Activated T-cell treated with anti-CD3 and anti-CD28 coated beads, Interleukin-2, amount 50 U/mL, for 4 hours (primary cell): Measurements from ENCODE around the gene HSBP1L1. TPM values are rescaled to one million over a fixed set of nuclear protein-coding genes. Genes with fewer than 3 reads are reported as not detected.
"Not testable (repeated sequence)": the region's sequence is repeated elsewhere in the genome, so short reads cannot be mapped to it uniquely, and the experiment has no call there.

ENCODE experiments used
- ATAC-seq, 2 donors: fragments of 200-7000 bp; cut with Tn5 transposase; one replicate each; pipeline ENCODE4 v1.10.0; 2021
- DNase-seq: peaks from one replicate; pipeline ENCODE4 v3.0.0-alpha.2; 2020
- H3K27me3 Mint-ChIP-seq: one replicate; pipeline ENCODE4 v1.8.0; 2021; ENCODE audit warnings: low read depth, mixed read lengths
- H3K36me3 Mint-ChIP-seq: one replicate; pipeline ENCODE4 v1.8.0; 2022; ENCODE audit warnings: mixed read lengths; ENCODE audit not compliant: insufficient read depth
- H3K4me1 Mint-ChIP-seq: one replicate; pipeline ENCODE4 v1.8.0; 2021; ENCODE audit warnings: low read depth, mixed read lengths
- H3K4me3 Mint-ChIP-seq: one replicate; pipeline ENCODE4 v1.8.0; 2021; ENCODE audit warnings: mild to moderate bottlenecking, moderate library complexity, mixed read lengths
- H3K9me3 Mint-ChIP-seq: one replicate; pipeline ENCODE4 v1.8.0; 2021; ENCODE audit warnings: mixed read lengths
- total RNA-seq, 3 donors: library from RNA; stranded (reverse); gene quantifications; one replicate each; pipeline ENCODE4 v1.2.1, GENCODE V29; 2021

HSBP1L1 gene
- total RNA-seq, 3 donors from 2014 or later = 1.5 to 4.8 (median 2.2) TPM

GRCh38 chr18:79955302-79956075 lies 9.0 kb upstream of the HSBP1L1 start:
- no peak for ATAC-seq
- no peaks in the 10 kb centered on the region for H3K36me3 Mint-ChIP-seq
- H3K4me1 Mint-ChIP-seq = peaks cover 13% of the 10 kb centered on the region
- no peaks in the 10 kb centered on the region for H3K9me3 Mint-ChIP-seq
- DNase-seq = no peak
- no peak overlapping the region for H3K4me3 Mint-ChIP-seq
- no peaks in the 10 kb centered on the region for H3K27me3 Mint-ChIP-seq

GRCh38 chr18:79956276-79956675 lies 8.2 kb upstream of the HSBP1L1 start:
- Mint-ChIP-seq H3K27me3 (no peaks in the 10 kb centered on the region), H3K4me1 (peaks cover 17% of the 10 kb centered on the region), H3K36me3 (no peaks in the 10 kb centered on the region), H3K9me3 (no peaks in the 10 kb centered on the region), H3K4me3 (no peak overlapping the region)
- ATAC-seq (no peak), DNase-seq (no peak)

- Mint-ChIP-seq H3K9me3 (no peaks in the 10 kb centered on the region), H3K27me3 (peaks cover 4% of the 10 kb centered on the region), H3K4me1 (peaks cover 34% of the 10 kb centered on the region), H3K4me3 (no peak overlapping the region), H3K36me3 (no peaks in the 10 kb centered on the region)
- ATAC-seq = no peak
- no peak for DNase-seq
These were observed 5.5 kb upstream of the HSBP1L1 start for GRCh38 chr18:79958981-79959380.

GRCh38 chr18:79960161-79960801 lies 4.2 kb upstream of the HSBP1L1 start:
- not testable (repeated sequence) for H3K27me3 Mint-ChIP-seq, ATAC-seq, H3K9me3 Mint-ChIP-seq, DNase-seq, H3K36me3 Mint-ChIP-seq
- H3K4me3 Mint-ChIP-seq = peak overlapping the region; percentile 54
- H3K4me1 Mint-ChIP-seq = peaks cover 34% of the 10 kb centered on the region

- Mint-ChIP-seq H3K27me3 (peaks cover 4% of the 10 kb centered on the region), H3K36me3 (no peaks in the 10 kb centered on the region), H3K9me3 (no peaks in the 10 kb centered on the region), H3K4me1 (peaks cover 39% of the 10 kb centered on the region), H3K4me3 (peak overlapping the region; percentile 54)
- ATAC-seq (no peak), DNase-seq (no peak)
These were observed 3.4 kb upstream of the HSBP1L1 start for GRCh38 chr18:79960921-79961526.

GRCh38 chr18:79961527-79962291 lies 2.7 kb upstream of the HSBP1L1 start:
- Mint-ChIP-seq H3K36me3 (no peaks in the 10 kb centered on the region), H3K9me3 (no peaks in the 10 kb centered on the region), H3K4me1 (peaks cover 39% of the 10 kb centered on the region), H3K27me3 (peaks cover 4% of the 10 kb centered on the region), H3K4me3 (no peak overlapping the region)
- DNase-seq (no peak), ATAC-seq (no peak)

GRCh38 chr18:79962311-79962710 lies 2.1 kb upstream of the HSBP1L1 start:
- Mint-ChIP-seq H3K9me3 (no peaks in the 10 kb centered on the region), H3K4me1 (peaks cover 39% of the 10 kb centered on the region), H3K27me3 (peaks cover 4% of the 10 kb centered on the region), H3K36me3 (no peaks in the 10 kb centered on the region), H3K4me3 (no peak overlapping the region)
- ATAC-seq (no peak), DNase-seq (no peak)

- DNase-seq = no peak
- Mint-ChIP-seq H3K36me3 (no peaks in the 10 kb centered on the region), H3K9me3 (no peaks in the 10 kb centered on the region), H3K27me3 (peaks cover 4% of the 10 kb centered on the region), H3K4me1 (peaks cover 39% of the 10 kb centered on the region), H3K4me3 (peak overlapping the region; percentile 67)
- ATAC-seq = peak; percentile 52 to 59
These were observed 1.4 kb upstream of the HSBP1L1 start for GRCh38 chr18:79962835-79963657.

- Mint-ChIP-seq H3K27me3 (peaks cover 4% of the 10 kb centered on the region), H3K36me3 (no peaks in the 10 kb centered on the region), H3K9me3 (no peaks in the 10 kb centered on the region), H3K4me3 (peak overlapping the region; percentile 67), H3K4me1 (peaks cover 39% of the 10 kb centered on the region)
- DNase-seq = no peak
- ATAC-seq = no peak
These were observed 649 bp upstream of the HSBP1L1 start for GRCh38 chr18:79963658-79964329.

- peaks cover 31% of the 10 kb centered on the region for H3K4me1 Mint-ChIP-seq
- H3K36me3 Mint-ChIP-seq = peaks cover 2% of the 10 kb centered on the region
- H3K4me3 Mint-ChIP-seq = peak overlapping the region; percentile 74
- ATAC-seq = peak; percentile 3
- H3K9me3 Mint-ChIP-seq = no peaks in the 10 kb centered on the region
- H3K27me3 Mint-ChIP-seq = peaks cover 4% of the 10 kb centered on the region
- DNase-seq = no peak
These were observed 868 bp downstream of the HSBP1L1 start for GRCh38 chr18:79965119-79965902.

GRCh38 chr18:79970419-79971133 lies 6.1 kb downstream of the HSBP1L1 start:
- peaks cover 25% of the 10 kb centered on the region for H3K36me3 Mint-ChIP-seq

GRCh38 chr18:79971211-79971952 lies 6.9 kb downstream of the HSBP1L1 start:
- H3K4me1 Mint-ChIP-seq = peaks cover 6% of the 10 kb centered on the region
- ATAC-seq = no peak
- H3K36me3 Mint-ChIP-seq = peaks cover 30% of the 10 kb centered on the region
- H3K9me3 Mint-ChIP-seq = no peaks in the 10 kb centered on the region
- no peaks in the 10 kb centered on the region for H3K27me3 Mint-ChIP-seq
- no peak overlapping the region for H3K4me3 Mint-ChIP-seq
- DNase-seq = no peak

More at GRCh38 chr18:79970419-79971133, 6.1 kb downstream of the HSBP1L1 start:
- H3K4me3 Mint-ChIP-seq = no peak overlapping the region
- ATAC-seq = no peak
- no peaks in the 10 kb centered on the region for H3K27me3 Mint-ChIP-seq
- H3K4me1 Mint-ChIP-seq = peaks cover 6% of the 10 kb centered on the region
- no peak for DNase-seq
- no peaks in the 10 kb centered on the region for H3K9me3 Mint-ChIP-seq
